Mesenchymal stem cell (in vitro differentiated cells and primary cell): ENCODE data around the gene ZNF322.

Source experiments
- DNase-seq: peaks from one replicate; pipeline ENCODE4 v3.0.0-alpha.2; 2013
- H2AFZ ChIP-seq: one replicate; pipeline ENCODE4 v1.6.1; 2013; ENCODE audit warnings: low read depth, mild to moderate bottlenecking, control low read depth, inconsistent platforms, low read length, moderate library complexity
- H2AK5ac ChIP-seq: 2 replicates; pipeline ENCODE4 v1.6.1; 2013; ENCODE audit warnings: low read length, moderate library complexity, mild to moderate bottlenecking, inconsistent platforms; ENCODE audit not compliant: severe bottlenecking
- H2BK120ac ChIP-seq: one replicate; pipeline ENCODE4 v1.6.1; 2013; ENCODE audit warnings: low read depth, mild to moderate bottlenecking, inconsistent platforms, low read length, moderate library complexity
- H2BK12ac ChIP-seq, 2 experiments: one replicate each; pipeline ENCODE4 v1.6.1; 2013; ENCODE audit warnings: inconsistent platforms in 2 of 2, low read length in 2 of 2, mild to moderate bottlenecking in 2 of 2, moderate library complexity in 2 of 2, control low read depth in 1 of 2
- H2BK15ac ChIP-seq: one replicate; pipeline ENCODE4 v1.6.1; 2013; ENCODE audit warnings: mild to moderate bottlenecking, low read depth, inconsistent platforms; ENCODE audit not compliant: poor library complexity, severe bottlenecking
- H2BK5ac ChIP-seq: 2 replicates; pipeline ENCODE4 v1.6.1; 2013; ENCODE audit warnings: low read depth, mild to moderate bottlenecking, low read length, control low read depth, inconsistent platforms; ENCODE audit not compliant: poor library complexity, severe bottlenecking
- H3K14ac ChIP-seq, 2 experiments: one replicate each; pipeline ENCODE4 v1.6.1; 2013; ENCODE audit warnings: inconsistent platforms in 2 of 2, low read length in 2 of 2, control low read depth in 1 of 2, mild to moderate bottlenecking in 1 of 2, moderate library complexity in 1 of 2
- H3K18ac ChIP-seq, 2 experiments: one replicate each; pipeline ENCODE4 v1.6.1; 2013; ENCODE audit warnings: inconsistent platforms in 2 of 2, low read length in 2 of 2, control low read depth in 1 of 2, low read depth in 1 of 2, mild to moderate bottlenecking in 1 of 2
- H3K23ac ChIP-seq, 2 experiments: one replicate each; pipeline ENCODE4 v1.6.1; 2013; ENCODE audit warnings: inconsistent platforms in 2 of 2, low read length in 2 of 2, mild to moderate bottlenecking in 2 of 2, moderate library complexity in 2 of 2, control low read depth in 1 of 2
- H3K27ac ChIP-seq: 2 replicates; pipeline ENCODE4 v1.5.1; 2013; ENCODE audit warnings: mild to moderate bottlenecking, moderate library complexity, low read length, control low read depth, inconsistent platforms; ENCODE audit not compliant: poor library complexity, severe bottlenecking
- H3K27me3 ChIP-seq, 2 experiments: 2 replicates each; pipeline versions ENCODE4 v1.6.1 to v1.7.0; 2013; ENCODE audit warnings: low read length in 2 of 2, mild to moderate bottlenecking in 2 of 2, moderate library complexity in 2 of 2, control low read depth in 1 of 2, inconsistent platforms in 1 of 2; ENCODE audit not compliant: control insufficient read depth in 1 of 2, insufficient read depth in 1 of 2
- H3K36me3 ChIP-seq, 2 experiments: 2 replicates each; pipeline versions ENCODE4 v1.6.1 to v1.7.0; 2013; ENCODE audit warnings: low read length in 2 of 2, control low read depth in 1 of 2, inconsistent platforms in 1 of 2, low read depth in 1 of 2, mild to moderate bottlenecking in 1 of 2; ENCODE audit not compliant: insufficient read depth in 2 of 2, control insufficient read depth in 1 of 2
- H3K4ac ChIP-seq, 2 experiments: one replicate each; pipeline ENCODE4 v1.6.1; 2013; ENCODE audit warnings: inconsistent platforms in 2 of 2, low read length in 2 of 2, mild to moderate bottlenecking in 2 of 2, moderate library complexity in 2 of 2, control low read depth in 1 of 2, low read depth in 1 of 2
- H3K4me1 ChIP-seq: 2 replicates; pipeline ENCODE4 v1.6.1; 2013; ENCODE audit warnings: low read depth, low read length, control low read depth; ENCODE audit not compliant: control insufficient read depth, insufficient read depth
- H3K4me2 ChIP-seq: 2 replicates; pipeline ENCODE4 v1.6.1; 2013; ENCODE audit warnings: low read length, mild to moderate bottlenecking, inconsistent platforms; ENCODE audit not compliant: poor library complexity, severe bottlenecking
- H3K4me3 ChIP-seq, 2 experiments: 2 replicates each; pipeline versions ENCODE4 v1.5.1 to v1.7.0; 2013; ENCODE audit warnings: low read length in 2 of 2, mild to moderate bottlenecking in 2 of 2, control low read depth in 1 of 2, low read depth in 1 of 2; ENCODE audit not compliant: insufficient read depth in 1 of 2
- H3K79me1 ChIP-seq: replicated peaks from 2 replicates; pipeline ENCODE4 v1.6.1; 2013; ENCODE audit warnings: mild to moderate bottlenecking, control low read depth, low read length, inconsistent platforms; ENCODE audit not compliant: poor library complexity, severe bottlenecking
- H3K9ac ChIP-seq: 2 replicates; pipeline ENCODE4 v1.7.0; 2013; ENCODE audit warnings: mild to moderate bottlenecking, low read length, moderate library complexity
- H3K9me3 ChIP-seq: 2 replicates; pipeline ENCODE4 v1.7.0; 2013; ENCODE audit warnings: mild to moderate bottlenecking, low read length; ENCODE audit not compliant: control insufficient read depth
- H4K8ac ChIP-seq: one replicate; pipeline ENCODE4 v1.6.1; 2013; ENCODE audit warnings: inconsistent platforms, mild to moderate bottlenecking, low read length, moderate library complexity
- H4K91ac ChIP-seq: one replicate; pipeline ENCODE4 v1.6.1; 2013; ENCODE audit warnings: mild to moderate bottlenecking, low read length, inconsistent platforms
- WGBS: methylation state at CpG from one replicate; pipeline ENCODE4 v1.1.7; 2013; ENCODE audit warnings: mixed read lengths; 5-methylcytosine and 5-hydroxymethylcytosine counted together

Gene ZNF322

GRCh38 chr6:26602262-26602661 lies 57.3 kb downstream of the ZNF322 start:
- H3K27me3 ChIP-seq: no peaks in the 10 kb centered on the region
- no peak overlapping the region for H2BK12ac ChIP-seq
- no peak overlapping the region for H3K14ac ChIP-seq
- WGBS: 100% methylated on average over 2 of the region's 3 CpGs
- no peaks in the 10 kb centered on the region for H3K9me3 ChIP-seq
- H3K4me1 ChIP-seq: peaks cover 7% of the 10 kb centered on the region
- H3K18ac ChIP-seq: no peak overlapping the region
- H3K27ac ChIP-seq: no peak overlapping the region
- H3K79me1 ChIP-seq: peaks cover 12% of the 10 kb centered on the region
- H2BK120ac ChIP-seq: no peak overlapping the region
- no peak overlapping the region for H3K9ac ChIP-seq
- H2AFZ ChIP-seq: no peak overlapping the region
- H4K8ac ChIP-seq: no peak overlapping the region
- no peak overlapping the region for H2BK15ac ChIP-seq
- peaks cover 15 to 25% of the 10 kb centered on the region in 2 experiments for H3K36me3 ChIP-seq
- DNase-seq: no peak
- no peak overlapping the region for H3K4ac ChIP-seq
- H4K91ac ChIP-seq: no peak overlapping the region
- H3K4me2 ChIP-seq: no peak overlapping the region
- H3K23ac ChIP-seq: no peak overlapping the region
- H2AK5ac ChIP-seq: no peak overlapping the region
- no peak overlapping the region for H3K4me3 ChIP-seq
- H2BK5ac ChIP-seq: no peak overlapping the region

- H2BK120ac ChIP-seq: no peak overlapping the region
- no peaks in the 10 kb centered on the region for H3K27me3 ChIP-seq
- H2AFZ ChIP-seq: no peak overlapping the region
- no peak overlapping the region for H3K4ac ChIP-seq
- H3K9ac ChIP-seq: no peak overlapping the region
- no peak overlapping the region for H3K23ac ChIP-seq
- no peak overlapping the region for H4K91ac ChIP-seq
- H3K36me3 ChIP-seq: peaks cover 15 to 25% of the 10 kb centered on the region in 2 experiments
- H3K27ac ChIP-seq: no peak overlapping the region
- H2BK12ac ChIP-seq: no peak overlapping the region
- H3K4me1 ChIP-seq: peaks cover 7% of the 10 kb centered on the region
- H3K18ac ChIP-seq: no peak overlapping the region
- no peak overlapping the region for H3K4me2 ChIP-seq
- H3K14ac ChIP-seq: no peak overlapping the region
- no peak overlapping the region for H2BK5ac ChIP-seq
- H3K9me3 ChIP-seq: no peaks in the 10 kb centered on the region
- no peak overlapping the region for H3K4me3 ChIP-seq
- no peak overlapping the region for H2BK15ac ChIP-seq
- no peak for DNase-seq
- H3K79me1 ChIP-seq: peaks cover 12% of the 10 kb centered on the region
- no peak overlapping the region for H2AK5ac ChIP-seq
- no peak overlapping the region for H4K8ac ChIP-seq
Observed at GRCh38 chr6:26600759-26601158, 58.8 kb downstream of the ZNF322 start.

- H3K18ac ChIP-seq: no peak overlapping the region
- H2AFZ ChIP-seq: no peak overlapping the region
- no peak overlapping the region for H3K4me3 ChIP-seq
- H3K4me2 ChIP-seq: no peak overlapping the region
- peaks cover 7% of the 10 kb centered on the region for H3K4me1 ChIP-seq
- no peak overlapping the region for H3K27ac ChIP-seq
- H2BK5ac ChIP-seq: no peak overlapping the region
- no peak overlapping the region for H3K4ac ChIP-seq
- peaks cover 12% of the 10 kb centered on the region for H3K79me1 ChIP-seq
- H3K9me3 ChIP-seq: no peaks in the 10 kb centered on the region
- peak overlapping the region; percentile 7 for H3K9ac ChIP-seq
- no peak overlapping the region for H4K91ac ChIP-seq
- H3K36me3 ChIP-seq: peaks cover 15 to 25% of the 10 kb centered on the region in 2 experiments
- H3K14ac ChIP-seq: no peak overlapping the region
- H2BK15ac ChIP-seq: no peak overlapping the region
- H3K23ac ChIP-seq: no peak overlapping the region
- no peak for DNase-seq
- H2AK5ac ChIP-seq: no peak overlapping the region
- H4K8ac ChIP-seq: no peak overlapping the region
- no peaks in the 10 kb centered on the region for H3K27me3 ChIP-seq
- H2BK12ac ChIP-seq: no peak overlapping the region
- no peak overlapping the region for H2BK120ac ChIP-seq
- WGBS: 100% methylated on average over 1 of the region's 1 CpG
Observed at GRCh38 chr6:26599591-26599990, 60.0 kb downstream of the ZNF322 start.

DNA sequence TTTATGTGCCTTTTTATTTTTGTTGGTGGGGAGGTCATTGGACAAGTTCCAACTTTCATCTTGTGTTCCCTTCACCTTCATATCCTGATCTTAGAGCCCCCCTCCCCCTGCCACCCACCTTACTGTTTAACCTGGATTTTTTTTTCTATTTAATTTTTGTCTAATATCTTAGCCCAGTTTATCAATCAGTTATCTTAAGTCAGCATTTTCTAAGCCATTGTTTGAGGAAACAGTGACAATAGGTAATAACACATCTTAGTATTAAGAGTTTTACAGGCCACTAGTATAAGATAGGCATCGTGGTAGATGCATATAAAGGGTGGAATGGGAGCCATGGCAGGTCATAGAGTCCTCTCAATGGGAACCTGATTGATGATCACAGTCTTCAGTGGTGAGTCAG lies 60.4 kb downstream of the ZNF322 start:
- no peak overlapping the region for H2BK15ac ChIP-seq
- no peak overlapping the region for H4K91ac ChIP-seq
- H4K8ac ChIP-seq: no peak overlapping the region
- H3K14ac ChIP-seq: no peak overlapping the region
- peaks cover 7% of the 10 kb centered on the region for H3K4me1 ChIP-seq
- peaks cover 15 to 25% of the 10 kb centered on the region in 2 experiments for H3K36me3 ChIP-seq
- no peaks in the 10 kb centered on the region for H3K27me3 ChIP-seq
- no peak overlapping the region for H2BK120ac ChIP-seq
- H2BK5ac ChIP-seq: no peak overlapping the region
- H2AFZ ChIP-seq: no peak overlapping the region
- no peaks in the 10 kb centered on the region for H3K9me3 ChIP-seq
- H3K4me2 ChIP-seq: no peak overlapping the region
- H3K4me3 ChIP-seq: no peak overlapping the region
- H2AK5ac ChIP-seq: no peak overlapping the region
- no peak overlapping the region for H2BK12ac ChIP-seq
- no peak overlapping the region for H3K9ac ChIP-seq
- 100% methylated on average over 1 of the region's 1 CpG for WGBS
- H3K4ac ChIP-seq: no peak overlapping the region
- H3K27ac ChIP-seq: no peak overlapping the region
- peaks cover 12% of the 10 kb centered on the region for H3K79me1 ChIP-seq
- no peak overlapping the region for H3K18ac ChIP-seq
- DNase-seq: no peak
- no peak overlapping the region for H3K23ac ChIP-seq
